Measurements from ENCODE around the gene PLCG2. TPM values are rescaled to one million over a fixed set of nuclear protein-coding genes. Genes with fewer than 3 reads are reported as not detected.

The PLCG2 gene
- total RNA-seq, 1 experiment from 2014 or later = 14.4 TPM

DNA sequence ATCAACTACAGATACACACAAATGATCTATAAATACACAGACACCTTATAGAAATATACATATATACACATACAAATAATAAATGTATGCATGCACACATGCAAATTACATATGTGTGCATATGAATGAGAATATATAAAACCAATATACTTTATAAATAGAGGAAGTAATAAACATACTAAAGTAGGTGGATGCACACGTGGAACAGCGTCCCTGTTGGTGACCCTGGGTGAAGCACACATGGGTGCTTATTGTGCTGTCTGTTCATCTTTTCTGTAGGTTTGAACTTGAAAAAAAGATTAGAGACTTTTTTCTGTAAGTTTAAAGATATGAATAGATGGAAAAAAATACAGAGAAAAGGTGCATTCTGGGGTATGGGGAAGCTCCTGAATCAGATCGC, 120.9 kb downstream of the PLCG2 start:
- no peak overlapping the region for H3K4me3 ChIP-seq (ENCODE audit: low read depth, low read length)
- H3K9me3 ChIP-seq = 0 out of 2 replicates have a peak, but pooled peaks cover 4% of the 10 kb centered on the region
- Mint-ChIP-seq H3K27me3 (ENCODE audit: insufficient read depth, unreplicated experiment) (no peaks in the 10 kb centered on the region), H3K4me3 (ENCODE audit: unreplicated experiment) (no peak overlapping the region), H3K9me3 (ENCODE audit: unreplicated experiment) (peaks cover 10% of the 10 kb centered on the region), H3K27ac (ENCODE audit: unreplicated experiment) (no peak overlapping the region), H3K4me1 (ENCODE audit: low read depth, unreplicated experiment) (no peaks in the 10 kb centered on the region), H3K36me3 (ENCODE audit: insufficient read depth, unreplicated experiment) (no peaks in the 10 kb centered on the region)
- no peak for TF ChIP-seq CTCF (IDR thresholded peaks at IDR 0.05; ENCODE audit: insufficient read depth in 1 of 2, low read depth in 1 of 2, low read length in 1 of 2, severe bottlenecking in 1 of 2, unreplicated experiment in 1 of 2)
- intact Hi-C loops (cut with micrococcal nuclease; ENCODE audit: unreplicated experiment) = no loop called here
- no peak for DNase-seq
- CTCF ChIA-PET = no interaction called here
- POLR2A ChIA-PET = no interaction called here
- BruUV-seq (replicated peaks) = no TSS peak
- H3K4me1 ChIP-seq = no peaks in the 10 kb centered on the region
- H3K36me3 ChIP-seq (ENCODE audit: control insufficient read depth, insufficient read depth, low read length) = no peaks in the 10 kb centered on the region
- H3K27me3 ChIP-seq (replicated peaks; ENCODE audit: control insufficient read depth, insufficient read depth, low read length) = no peaks in the 10 kb centered on the region

- no peak for DNase-seq
- no peaks in the 10 kb centered on the region for H3K4me1 ChIP-seq
- TF ChIP-seq CTCF (IDR thresholded peaks at IDR 0.05; ENCODE audit: insufficient read depth in 1 of 2, low read depth in 1 of 2, low read length in 1 of 2, severe bottlenecking in 1 of 2, unreplicated experiment in 1 of 2) = no peak
- Mint-ChIP-seq H3K36me3 (ENCODE audit: insufficient read depth, unreplicated experiment) (no peaks in the 10 kb centered on the region), H3K27ac (ENCODE audit: unreplicated experiment) (no peak overlapping the region), H3K4me1 (ENCODE audit: low read depth, unreplicated experiment) (no peaks in the 10 kb centered on the region), H3K27me3 (ENCODE audit: insufficient read depth, unreplicated experiment) (no peaks in the 10 kb centered on the region), H3K9me3 (ENCODE audit: unreplicated experiment) (peaks cover 10% of the 10 kb centered on the region), H3K4me3 (ENCODE audit: unreplicated experiment) (no peak overlapping the region)
- H3K27me3 ChIP-seq (replicated peaks; ENCODE audit: control insufficient read depth, insufficient read depth, low read length) = no peaks in the 10 kb centered on the region
- no TSS peak for BruUV-seq (replicated peaks)
- CTCF ChIA-PET = interaction anchor here (1.1 kb wide), 1 partner anchor 329 kb away, joined by 3 read pairs; no protein-coding TSS in a partner anchor
- H3K36me3 ChIP-seq (ENCODE audit: control insufficient read depth, insufficient read depth, low read length) = no peaks in the 10 kb centered on the region
- 0 out of 2 replicates have a peak, but pooled peaks cover 4% of the 10 kb centered on the region for H3K9me3 ChIP-seq
- no peak overlapping the region for H3K4me3 ChIP-seq (ENCODE audit: low read depth, low read length)
- POLR2A ChIA-PET = no interaction called here
- intact Hi-C loops (cut with micrococcal nuclease; ENCODE audit: unreplicated experiment) = no loop called here
These were observed 121.4 kb downstream of the PLCG2 start for GRCh38 chr16:81900456-81900855.

DNA sequence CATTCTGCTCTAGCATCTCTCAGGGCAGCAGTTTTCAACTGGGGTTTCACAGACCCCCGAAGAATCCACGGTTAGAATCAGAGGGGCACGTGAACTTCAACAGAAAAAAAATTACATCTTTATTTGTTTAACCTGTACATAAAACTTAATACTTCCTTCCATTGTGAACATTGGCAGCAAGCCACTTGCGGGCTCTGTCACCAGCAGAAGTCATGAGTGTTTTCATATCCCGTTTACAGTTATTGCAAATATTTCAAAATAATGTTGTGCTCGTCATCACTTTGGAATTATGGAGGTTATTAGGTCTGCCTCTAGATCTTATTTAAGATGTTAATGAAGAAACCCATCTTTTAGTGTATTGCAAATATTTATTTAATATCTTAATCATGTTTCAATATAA, 122.4 kb downstream of the PLCG2 start:
- no peaks in the 10 kb centered on the region for H3K27me3 Mint-ChIP-seq (ENCODE audit: insufficient read depth, unreplicated experiment)
- Histone ChIP-seq H3K36me3 (ENCODE audit: control insufficient read depth, insufficient read depth, low read length) (no peaks in the 10 kb centered on the region), H3K4me1 (no peaks in the 10 kb centered on the region), H3K27me3 (replicated peaks; ENCODE audit: control insufficient read depth, insufficient read depth, low read length) (no peaks in the 10 kb centered on the region), H3K4me3 (ENCODE audit: low read depth, low read length) (no peak overlapping the region), H3K9me3 (0 out of 2 replicates have a peak, but pooled peaks cover 4% of the 10 kb centered on the region)
- no peak for TF ChIP-seq CTCF (IDR thresholded peaks at IDR 0.05; ENCODE audit: insufficient read depth in 1 of 2, low read depth in 1 of 2, low read length in 1 of 2, severe bottlenecking in 1 of 2, unreplicated experiment in 1 of 2)
- no peak for DNase-seq
- no peak overlapping the region for H3K4me3 Mint-ChIP-seq (ENCODE audit: unreplicated experiment)
- ChIA-PET POLR2A (no interaction called here), CTCF (interaction anchor here (1.1 kb wide), 1 partner anchor 328 kb away, joined by 3 read pairs; no protein-coding TSS in a partner anchor)
- H3K9me3 Mint-ChIP-seq (ENCODE audit: unreplicated experiment) = peaks cover 10% of the 10 kb centered on the region
- no peaks in the 10 kb centered on the region for H3K36me3 Mint-ChIP-seq (ENCODE audit: insufficient read depth, unreplicated experiment)
- no TSS peak for BruUV-seq (replicated peaks)
- intact Hi-C loops (cut with micrococcal nuclease; ENCODE audit: unreplicated experiment) = no loop called here
- H3K4me1 Mint-ChIP-seq (ENCODE audit: low read depth, unreplicated experiment) = no peaks in the 10 kb centered on the region
- H3K27ac Mint-ChIP-seq (ENCODE audit: unreplicated experiment) = no peak overlapping the region

Data from Caco-2 (cell line).